Globus pallidus (tissue), 1 donor: Measurements from ENCODE around the gene SLC7A7.
A peak's percentile ranks its signal among the peaks of the same experiment; 100 is the strongest.
"Not testable (repeated sequence)": the region's sequence is repeated elsewhere in the genome, so short reads cannot be mapped to it uniquely, and the experiment has no call there.

Experiments
- DNase-seq: peaks from one replicate; pipeline ENCODE4 v3.0.0-alpha.2; 2015; ENCODE audit warnings: low spot score

Gene SLC7A7

DNA sequence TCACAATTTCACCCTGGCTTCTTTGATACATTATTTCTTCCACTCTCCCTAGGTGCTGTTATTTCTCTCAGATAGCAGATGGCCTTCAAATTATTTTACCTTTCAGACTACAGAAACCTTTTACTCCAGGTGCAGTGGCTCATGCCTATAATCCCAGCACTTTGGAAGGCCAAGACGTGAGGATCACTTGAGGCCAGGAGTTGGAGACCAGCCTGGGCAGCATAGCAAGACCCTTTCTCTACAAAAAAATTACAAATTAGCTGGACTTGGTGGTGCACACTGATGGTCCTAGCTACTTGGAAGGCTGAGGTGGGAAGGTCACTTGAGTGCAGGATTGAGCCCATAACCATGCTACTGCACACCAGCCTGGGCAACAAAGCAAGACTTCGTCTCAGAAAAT lies 23.1 kb downstream of the SLC7A7 start:
- DNase-seq = no peak

DNA sequence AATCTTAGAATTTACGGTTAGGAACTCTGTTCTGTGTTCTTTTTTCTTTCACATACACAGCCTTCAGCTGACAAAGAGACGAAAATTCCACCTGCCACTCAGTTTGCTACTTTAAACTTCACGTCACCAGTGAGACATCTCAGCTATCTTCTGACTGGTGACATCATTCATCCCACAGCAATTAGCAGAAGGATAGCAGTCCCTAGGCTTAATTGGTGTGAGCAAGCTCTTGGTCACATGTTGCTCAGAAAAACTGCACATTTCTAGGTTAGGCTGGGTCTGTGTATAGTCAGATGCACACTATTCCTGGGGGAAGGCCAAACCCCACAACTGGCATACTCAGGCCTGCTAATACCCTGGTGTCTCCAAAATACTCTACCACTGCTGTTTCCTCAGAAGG lies 23.9 kb downstream of the SLC7A7 start:
- DNase-seq = no peak

DNA sequence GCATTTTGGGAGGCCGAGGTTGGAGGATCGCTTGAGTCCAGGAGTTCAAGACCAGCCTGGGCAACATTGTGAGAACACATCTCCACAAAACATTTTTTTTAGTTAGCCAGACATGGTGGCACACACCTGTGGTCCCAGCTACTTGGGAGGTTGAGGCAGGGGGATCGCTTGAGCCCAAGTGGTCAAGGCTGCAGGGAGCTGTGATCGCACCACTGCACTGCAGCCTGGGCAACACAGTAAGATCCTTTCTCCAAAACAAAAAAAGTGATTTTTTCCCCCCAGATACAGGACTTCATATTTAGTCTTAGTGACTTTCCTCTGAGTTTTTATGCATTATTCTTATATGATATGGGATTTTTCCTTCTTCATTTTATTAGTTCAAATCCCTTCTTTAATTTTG lies 28.6 kb downstream of the SLC7A7 start:
- no peak for DNase-seq

- DNase-seq = no peak
Observed at GRCh38 chr14:22781301-22781991, 33.8 kb downstream of the SLC7A7 start.

DNA sequence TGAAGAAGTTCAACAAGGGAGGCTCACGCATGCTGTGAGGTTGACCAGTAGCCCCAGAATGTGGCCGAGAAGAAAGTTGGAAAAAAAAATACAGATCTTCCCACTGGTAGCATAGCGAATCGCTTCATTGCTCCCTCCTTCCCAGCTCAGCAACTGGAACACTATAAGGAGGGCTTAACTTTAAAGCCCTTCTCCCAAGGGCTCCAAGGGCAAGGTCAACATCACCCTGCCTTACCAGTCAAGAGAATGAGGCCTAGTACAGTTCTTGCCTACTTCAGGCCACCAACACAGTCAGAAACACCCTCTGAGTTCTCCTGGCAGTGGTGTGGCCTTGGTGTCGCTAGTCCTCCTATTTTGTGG lies 34.3 kb downstream of the SLC7A7 start:
- no peak for DNase-seq

- no peak for DNase-seq
Observed at GRCh38 chr14:22780105-22780679, 35.0 kb downstream of the SLC7A7 start.

GRCh38 chr14:22778084-22778483 lies 37.2 kb downstream of the SLC7A7 start:
- DNase-seq = no peak

- DNase-seq = not testable (repeated sequence)
Observed at GRCh38 chr14:22776849-22777248, 38.4 kb downstream of the SLC7A7 start.

DNA sequence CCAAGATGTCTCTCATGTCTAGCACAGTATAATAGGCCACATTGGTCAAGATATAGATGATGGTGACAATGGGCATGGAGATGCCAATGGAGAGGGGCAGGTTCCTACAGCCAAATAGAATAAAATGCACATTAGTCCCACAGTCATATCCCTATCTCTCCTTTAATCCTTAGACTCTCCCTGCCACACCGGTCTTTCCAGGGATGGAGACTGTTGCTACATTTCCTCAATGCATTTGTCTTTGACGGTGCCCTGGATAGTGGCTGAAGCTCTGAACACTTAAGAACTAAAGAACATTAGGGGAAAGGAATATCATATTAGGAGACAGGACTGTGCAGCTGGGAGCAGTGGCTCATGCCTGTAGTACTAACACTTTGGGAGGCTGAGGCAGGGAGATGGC lies 39.0 kb downstream of the SLC7A7 start:
- DNase-seq = no peak

DNA sequence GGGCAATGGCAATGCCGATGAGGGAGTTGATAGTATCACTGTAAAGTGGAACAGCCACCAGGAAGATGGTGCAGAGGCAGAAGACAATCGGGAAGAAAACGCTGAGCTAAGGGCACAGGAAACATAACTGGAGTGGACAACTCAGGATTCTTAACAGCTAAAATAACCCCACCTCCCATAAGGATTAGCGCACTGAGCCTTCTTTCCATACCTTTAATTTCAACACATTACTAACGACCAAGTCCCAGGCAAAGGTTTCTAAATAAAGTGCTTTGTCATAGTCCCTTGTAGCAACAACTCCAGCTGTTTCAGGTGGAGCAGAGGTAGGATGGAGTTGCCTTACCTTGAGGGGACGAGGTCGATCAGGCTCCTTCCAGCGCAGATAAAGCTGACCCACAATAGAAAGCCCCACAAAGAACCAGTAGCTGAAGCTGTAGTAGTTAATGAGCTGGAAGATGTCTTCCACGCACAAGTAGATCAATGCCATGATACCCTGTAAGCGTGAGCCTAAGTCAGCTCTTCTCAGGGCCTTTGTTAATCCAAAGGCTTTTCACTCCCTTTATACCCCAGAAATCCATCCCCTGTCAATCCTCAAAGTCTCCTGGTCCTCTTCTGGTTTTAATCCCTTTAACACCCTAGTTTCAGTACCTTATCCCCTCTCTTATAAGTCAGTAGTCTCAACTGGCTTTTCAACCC lies 41.1 kb downstream of the SLC7A7 start:
- no peak for DNase-seq

DNA sequence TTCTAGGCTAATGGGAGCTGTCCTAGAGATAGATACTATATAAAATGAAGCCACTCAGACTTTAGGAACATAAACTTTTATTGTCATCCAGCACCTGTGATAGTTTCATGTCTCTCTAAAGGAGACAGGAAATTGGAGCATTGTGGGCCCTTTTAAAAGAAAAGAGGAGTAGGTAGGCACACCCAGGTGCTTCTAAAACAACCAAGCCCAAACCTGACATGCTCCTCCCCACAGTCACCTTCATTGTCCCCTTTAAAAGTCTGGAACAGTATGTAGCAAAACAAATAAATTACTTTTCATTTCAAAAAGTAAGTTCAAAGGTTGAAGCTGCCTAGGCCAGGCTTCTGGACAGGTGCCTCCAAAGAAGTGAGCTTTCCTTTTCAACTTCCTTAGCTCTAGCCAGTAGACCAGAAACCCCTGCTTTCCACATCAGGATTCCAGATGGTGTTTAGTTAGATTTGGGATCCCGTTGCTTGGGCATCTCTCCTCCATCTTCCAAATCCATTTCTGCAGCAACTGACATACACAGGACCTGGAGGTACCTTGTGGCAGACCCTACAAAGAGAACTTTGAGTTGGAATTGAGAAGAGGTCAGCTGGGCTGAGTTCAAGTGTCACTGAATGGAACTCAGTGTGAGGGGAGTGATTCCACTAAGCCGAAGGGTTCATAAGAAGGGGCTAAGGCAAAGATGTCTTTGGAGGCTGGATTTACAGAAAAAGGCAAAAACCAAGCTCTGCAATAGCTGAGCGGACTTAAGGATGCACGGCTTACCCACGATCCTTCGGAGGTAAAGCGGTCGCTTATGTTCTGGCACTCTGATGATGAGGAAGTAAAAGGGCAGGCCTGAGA lies 41.8 kb downstream of the SLC7A7 start:
- no peak for DNase-seq

DNA sequence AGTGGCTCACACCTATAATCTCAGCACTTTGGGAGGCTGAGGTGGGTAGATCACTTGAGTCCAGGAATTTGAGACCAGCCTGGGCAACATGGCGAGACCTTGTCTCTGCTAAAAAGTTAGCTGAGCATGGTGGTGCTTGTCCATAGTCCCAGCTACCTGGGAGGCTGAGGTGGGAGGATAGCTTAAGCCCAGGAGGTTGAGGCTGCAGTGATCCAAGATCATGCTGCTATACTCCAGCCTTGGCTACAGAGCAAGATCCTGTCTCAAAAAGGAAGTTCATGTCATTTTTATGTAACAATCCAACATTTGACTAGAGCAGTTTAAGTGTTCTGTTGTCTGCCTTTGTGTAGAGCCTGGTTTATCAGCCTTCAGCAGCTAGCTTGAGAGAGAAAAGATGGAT lies 42.5 kb downstream of the SLC7A7 start:
- no peak for DNase-seq

- DNase-seq = no peak
Observed at GRCh38 chr14:22770481-22771187, 44.6 kb downstream of the SLC7A7 start.

- DNase-seq = no peak
Observed at GRCh38 chr14:22769369-22769768, 45.9 kb downstream of the SLC7A7 start.

DNA sequence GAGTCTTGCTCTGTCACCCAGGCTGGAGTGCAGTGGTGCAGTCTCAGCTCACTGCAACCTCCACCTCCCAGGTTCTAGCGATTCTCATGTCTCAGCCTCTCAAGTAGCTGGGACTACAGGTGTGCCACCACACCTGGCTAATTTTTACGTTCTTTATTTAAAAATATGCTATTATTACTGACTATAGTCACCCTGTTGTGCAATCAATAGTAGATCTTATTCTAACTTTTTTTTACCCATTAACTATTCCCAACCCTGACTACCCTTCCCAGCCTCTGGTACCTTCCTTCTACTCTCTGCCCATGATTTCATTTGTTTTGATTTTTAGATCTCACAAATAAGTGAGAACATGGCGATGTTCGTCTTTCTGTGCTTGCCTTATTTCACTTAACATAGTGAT lies 46.3 kb downstream of the SLC7A7 start:
- no peak for DNase-seq

- no peak for DNase-seq
Observed at GRCh38 chr14:22767323-22767589, 48.0 kb downstream of the SLC7A7 start.

DNA sequence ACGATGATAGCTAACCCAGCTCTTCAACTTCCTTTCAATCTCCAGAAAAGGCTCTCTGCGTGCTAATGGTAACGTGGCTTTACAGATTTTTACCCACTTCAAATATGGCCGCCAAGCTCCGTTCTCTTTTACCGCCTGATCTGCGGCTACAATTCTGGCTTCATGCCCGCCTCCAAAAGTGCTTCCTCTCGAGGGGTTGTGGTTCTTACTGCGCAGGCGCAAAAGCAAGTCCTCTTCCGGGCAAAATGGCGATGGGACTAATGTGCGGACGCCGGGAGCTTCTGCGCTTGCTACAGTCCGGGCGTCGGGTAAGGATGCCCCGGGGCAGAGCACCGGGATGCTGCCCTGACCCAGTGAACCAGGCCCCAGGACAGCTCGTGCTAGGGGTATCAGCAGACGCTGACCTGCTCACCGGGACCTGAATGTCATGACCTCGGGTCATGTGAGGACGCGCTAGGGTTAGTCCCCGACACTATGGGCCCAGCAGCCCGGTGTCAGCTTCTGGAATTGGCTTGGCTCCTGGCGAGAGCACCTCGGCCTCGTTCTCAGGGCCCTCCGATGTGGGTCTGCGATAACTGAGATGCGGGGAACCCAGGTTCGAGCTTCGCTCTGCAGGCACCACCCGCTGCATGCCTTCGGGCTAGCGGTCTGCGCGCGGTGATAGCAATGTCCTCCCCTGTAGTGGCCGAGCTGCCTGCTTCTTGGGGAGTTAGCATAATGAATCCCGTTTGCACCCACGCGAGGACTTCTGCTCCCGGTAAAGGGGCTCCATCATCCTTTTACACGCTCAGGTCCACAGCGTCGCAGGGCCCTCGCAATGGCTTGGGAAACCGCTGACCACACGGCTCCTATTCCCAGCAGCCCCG lies 48.5 kb downstream of the SLC7A7 start, which contains the start of gene OXA1L:
Gene OXA1L (plus strand): TSS at position 232 of the 866 bp plus-strand sequence. CDS start 14 bp downstream, at position 246.
- peak; percentile 96 for DNase-seq

DNA sequence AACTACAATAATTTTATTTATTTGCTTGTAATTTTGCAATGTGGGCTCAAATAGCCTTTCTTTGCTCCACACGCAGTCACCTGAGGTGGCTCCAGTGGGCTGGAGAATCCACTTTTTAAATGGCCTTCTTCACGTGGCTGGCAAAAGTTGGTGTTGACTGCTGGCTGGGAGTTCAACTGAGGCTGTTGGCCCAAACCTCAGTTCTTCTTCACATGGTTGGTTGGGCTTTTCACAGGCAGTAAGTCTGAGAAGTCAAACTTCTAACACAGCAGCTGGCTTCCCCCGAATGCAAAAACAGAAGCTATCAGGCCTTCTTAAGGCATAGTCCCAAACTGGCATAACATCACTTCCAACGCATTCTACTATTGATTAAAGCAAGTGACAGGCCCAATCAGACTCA lies 50.9 kb downstream of the SLC7A7 start:
- DNase-seq = no peak

DNA sequence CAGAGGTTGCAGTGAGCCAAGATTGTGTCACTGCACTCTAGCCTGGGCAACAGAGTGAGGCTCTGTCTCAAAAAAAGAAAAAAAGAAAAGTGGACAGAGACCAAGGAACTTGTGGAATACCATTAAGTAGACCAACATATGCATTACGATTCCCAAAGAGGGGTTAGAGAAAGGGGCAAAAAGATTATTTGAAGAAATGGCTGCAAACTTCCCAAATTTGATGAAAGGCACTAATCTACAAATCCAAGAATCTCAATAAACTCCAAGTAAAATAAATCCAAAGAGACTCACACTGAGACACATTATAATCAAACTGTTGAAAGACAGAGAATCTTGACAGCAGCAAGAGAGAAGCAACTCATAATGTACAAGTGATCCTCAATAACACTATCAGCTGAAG lies 53.5 kb downstream of the SLC7A7 start:
- DNase-seq = no peak

DNA sequence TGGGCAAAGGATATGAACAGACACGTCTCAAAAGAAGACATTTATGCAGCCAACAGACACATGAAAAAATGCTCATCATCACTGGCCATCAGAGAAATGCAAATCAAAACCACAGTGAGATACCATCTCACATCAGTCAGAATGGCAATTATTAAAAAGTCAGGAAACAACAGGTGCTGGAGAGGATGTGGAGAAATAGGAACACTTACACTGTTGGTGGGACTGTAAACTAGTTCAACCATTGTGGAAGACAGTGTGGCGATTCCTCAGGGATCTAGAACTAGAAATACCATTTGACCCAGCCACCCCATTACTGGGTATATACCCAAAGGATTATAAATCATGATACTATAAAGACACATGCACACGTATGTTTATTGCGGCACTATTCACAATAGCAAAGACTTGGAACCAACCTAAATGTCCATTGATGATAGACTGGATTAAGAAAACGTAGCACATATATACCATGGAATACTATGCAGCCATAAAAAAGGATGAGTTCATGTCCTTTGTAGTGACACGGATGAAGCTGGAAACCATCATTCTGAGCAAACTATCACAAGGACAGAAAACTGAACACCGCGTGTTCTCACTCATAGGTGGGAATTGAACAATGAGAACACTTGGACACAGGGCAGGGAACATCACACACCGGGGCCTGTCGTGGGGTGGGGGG lies 57.1 kb downstream of the SLC7A7 start:
- not testable (repeated sequence) for DNase-seq

DNA sequence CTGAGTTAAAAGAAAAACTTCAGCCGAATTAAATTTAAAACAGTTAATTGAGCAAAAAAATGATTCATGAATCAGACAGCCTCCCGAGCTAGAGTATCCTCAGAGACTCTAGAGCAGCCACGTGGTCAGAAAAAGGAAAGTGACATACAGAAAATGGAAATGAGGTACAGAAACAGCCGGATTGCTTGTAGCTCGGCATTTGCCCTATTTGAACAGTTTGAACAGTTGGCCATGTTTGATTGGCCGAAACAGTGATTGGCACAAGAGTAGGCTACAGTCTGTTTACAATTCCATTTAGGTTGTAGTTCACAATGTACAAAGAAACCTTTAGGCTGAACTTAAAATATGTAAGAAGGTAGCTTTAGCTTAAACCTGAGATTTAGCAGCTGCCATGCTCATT lies 61.6 kb downstream of the SLC7A7 start:
- DNase-seq = no peak
